ENCODE results near the gene EMC6. TPM values are rescaled to one million over a fixed set of nuclear protein-coding genes. Genes with fewer than 3 reads are reported as not detected.

EMC6 gene
- total and polyA plus RNA-seq, 2 of the 13 experiments (the other 11 are each of a cell fraction or from before 2014, with no cell fraction given): 45.1 to 47.7 TPM

- TF ChIP-seq AFF4 (CRISPR knock-in tag; IDR thresholded peaks at IDR 0.05) (no peak; the same call in 1 of the 2 replicates), PHF8 (CRISPR knock-in tag; IDR thresholded peaks at IDR 0.05) (peak; percentile 91), POLR2AphosphoS5 (IDR thresholded peaks at IDR 0.05; ENCODE audit: low read depth, low read length) (peak; percentile 92), RFX5 (IDR thresholded peaks at IDR 0.05; ENCODE audit: low read depth, low read length) (no peak), IKZF4 (CRISPR knock-in tag; IDR thresholded peaks at IDR 0.05; ENCODE audit: borderline replicate concordance, low read depth, not compliant biosample characterization) (peak; percentile 65), MBNL3 (CRISPR knock-in tag; conservative IDR thresholded peaks at IDR 0.05) (no peak), ZNF660 (CRISPR knock-in tag; IDR thresholded peaks at IDR 0.05; ENCODE audit: borderline replicate concordance, low read depth) (no peak), ZBTB39 (CRISPR knock-in tag; IDR thresholded peaks at IDR 0.05) (peak; percentile 69; the same call in 1 of the 2 replicates), MAF1 (CRISPR knock-in tag; IDR thresholded peaks at IDR 0.05; ENCODE audit: borderline replicate concordance) (0 out of 2 replicates have a peak, but pooled peaks have one; percentile 40), ZNF124 (CRISPR knock-in tag; IDR thresholded peaks at IDR 0.05) (peak; percentile 34; the same call in 1 of the 2 replicates), BRCA1 (CRISPR knock-in tag; IDR thresholded peaks at IDR 0.05) (peak; percentile 56), ZMYM4 (CRISPR knock-in tag; IDR thresholded peaks at IDR 0.05) (peak; percentile 35), ZNF501 (CRISPR knock-in tag; IDR thresholded peaks at IDR 0.05) (peak; percentile 92), PATZ1 (CRISPR knock-in tag; IDR thresholded peaks at IDR 0.05) (no peak), DMAP1 (CRISPR knock-in tag; IDR thresholded peaks at IDR 0.05) (peak; percentile 24; the same call in 1 of the 2 replicates), THAP8 (CRISPR knock-in tag; IDR thresholded peaks at IDR 0.05; ENCODE audit: borderline replicate concordance) (peak; percentile 90; the same call in 1 of the 2 replicates), ZNF550 (CRISPR knock-in tag; IDR thresholded peaks at IDR 0.05; ENCODE audit: borderline replicate concordance) (no peak), ELF1 (CRISPR knock-in tag; IDR thresholded peaks at IDR 0.05) (peak; percentile 11; the same call in 1 of the 2 replicates), TFDP2 (CRISPR knock-in tag; IDR thresholded peaks at IDR 0.05) (peak; percentile 70)
These were observed at the start of gene EMC6, which contains the start of gene TAX1BP3 (continued) for GRCh38 chr17:3668279-3669084.

Data from HepG2 (cell line).